ENCODE measurements around the gene RSRC1.

DNA sequence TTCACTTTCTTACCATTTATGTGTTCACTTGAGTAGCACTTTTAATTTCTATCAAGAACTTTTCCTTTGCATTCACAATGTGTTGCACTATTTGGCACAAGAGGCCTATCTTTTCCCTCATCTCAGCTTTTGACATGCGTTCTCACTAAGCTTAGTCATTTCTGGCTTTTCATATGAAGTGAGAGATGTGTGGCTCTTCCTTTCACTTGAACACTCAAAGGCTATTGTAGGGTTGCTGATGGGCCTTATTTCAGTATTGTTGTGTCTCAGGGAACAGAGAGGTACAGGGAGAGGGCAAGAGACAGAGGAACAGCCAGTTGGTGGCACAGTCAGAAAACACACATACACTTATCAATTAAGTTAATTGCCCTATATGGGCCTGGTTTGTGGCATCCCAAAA lies 333.7 kb downstream of the RSRC1 start:
- TF ChIP-seq, protein P1, sequence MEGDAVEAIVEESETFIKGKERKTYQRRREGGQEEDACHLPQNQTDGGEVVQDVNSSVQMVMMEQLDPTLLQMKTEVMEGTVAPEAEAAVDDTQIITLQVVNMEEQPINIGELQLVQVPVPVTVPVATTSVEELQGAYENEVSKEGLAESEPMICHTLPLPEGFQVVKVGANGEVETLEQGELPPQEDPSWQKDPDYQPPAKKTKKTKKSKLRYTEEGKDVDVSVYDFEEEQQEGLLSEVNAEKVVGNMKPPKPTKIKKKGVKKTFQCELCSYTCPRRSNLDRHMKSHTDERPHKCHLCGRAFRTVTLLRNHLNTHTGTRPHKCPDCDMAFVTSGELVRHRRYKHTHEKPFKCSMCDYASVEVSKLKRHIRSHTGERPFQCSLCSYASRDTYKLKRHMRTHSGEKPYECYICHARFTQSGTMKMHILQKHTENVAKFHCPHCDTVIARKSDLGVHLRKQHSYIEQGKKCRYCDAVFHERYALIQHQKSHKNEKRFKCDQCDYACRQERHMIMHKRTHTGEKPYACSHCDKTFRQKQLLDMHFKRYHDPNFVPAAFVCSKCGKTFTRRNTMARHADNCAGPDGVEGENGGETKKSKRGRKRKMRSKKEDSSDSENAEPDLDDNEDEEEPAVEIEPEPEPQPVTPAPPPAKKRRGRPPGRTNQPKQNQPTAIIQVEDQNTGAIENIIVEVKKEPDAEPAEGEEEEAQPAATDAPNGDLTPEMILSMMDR (IDR thresholded peaks at IDR 0.05 in 8 of 11, conservative IDR thresholded peaks at IDR 0.05 in 3 of 11): no peak
- TF ChIP-seq POLR2A (IDR thresholded peaks at IDR 0.05): no peak
- no peak for TF ChIP-seq POLR2AphosphoS5 (IDR thresholded peaks at IDR 0.05)

Measured in spleen (tissue), 7 donors.